SK-N-SH (cell line): ENCODE data around the gene TOX2. TPM values are rescaled to one million over a fixed set of nuclear protein-coding genes. Genes with fewer than 3 reads are reported as not detected.

Experiments used
- CTCF ChIA-PET: fragments of 300-600, 350-600 bp; formaldehyde crosslinking; extraction: SDS; loops from one replicate; lab custom pipeline; 2021; lab: Yijun Ruan, JAX
- POLR2A ChIA-PET: fragments of 350-600 bp; sonication (Branson Sonifier 250); formaldehyde crosslinking; extraction: SDS; loops from one replicate; lab custom pipeline; 2020; ENCODE audit warnings: antibody characterized with exemption, inconsistent platforms; lab: Yijun Ruan, JAX
- DNase-seq: peaks from one replicate; pipeline ENCODE4 v3.0.0; 2012
- H2AFZ ChIP-seq: fragments of 200-600 bp; sonication (generic); 2 replicates; pipeline ENCODE4 v1.8.1; 2016; ENCODE audit warnings: antibody characterized with exemption, mild to moderate bottlenecking, low read depth
- H3F3A ChIP-seq: fragments of 200-600 bp; sonication (generic); replicated peaks from 2 replicates; pipeline ENCODE3; 2016; ENCODE audit warnings: antibody characterized with exemption, mild to moderate bottlenecking; ENCODE audit not compliant: insufficient read depth
- H3K27ac ChIP-seq, 2 experiments: fragments of 200-500 bp in 1 of 2; fragments of 200-600 bp in 1 of 2; sonication (Bioruptor generic) in 1 of 2; sonication (generic), shearing (Covaris generic) in 1 of 2; 2 replicates each; pipeline versions ENCODE4 v1.5.1 to v1.6.1; 2014 to 2016; ENCODE audit warnings: low read depth in 2 of 2, inconsistent platforms in 1 of 2, low read length in 1 of 2, mild to moderate bottlenecking in 1 of 2, mixed read lengths in 1 of 2
- H3K27me3 ChIP-seq: fragments of 200-600 bp; sonication (generic), shearing (Covaris generic); 2 replicates; pipeline ENCODE4 v1.6.1; 2016; ENCODE audit warnings: mixed run types; ENCODE audit not compliant: insufficient read depth
- H3K36me3 ChIP-seq, 2 experiments: fragments of 200-500 bp in 1 of 2; fragments of 200-600 bp in 1 of 2; sonication (Bioruptor generic) in 1 of 2; sonication (generic) in 1 of 2; replicated peaks in 1 of 2; 2 replicates each; pipeline versions ENCODE3 to v1.5.1; 2014 to 2016; ENCODE audit warnings: low read length in 1 of 2, mild to moderate bottlenecking in 1 of 2; ENCODE audit not compliant: insufficient read depth in 2 of 2, control insufficient read depth in 1 of 2
- H3K4me1 ChIP-seq, 2 experiments: fragments of 200-500 bp in 1 of 2; fragments of 200-600 bp in 1 of 2; sonication (Bioruptor generic) in 1 of 2; sonication (generic), shearing (Covaris generic) in 1 of 2; 2 replicates each; pipeline versions ENCODE4 v1.5.1 to v1.6.1; 2014 to 2016; ENCODE audit warnings: low read depth in 1 of 2, low read length in 1 of 2, mixed run types in 1 of 2; ENCODE audit not compliant: insufficient read depth in 2 of 2, control insufficient read depth in 1 of 2
- H3K4me2 ChIP-seq: fragments of 200-600 bp; sonication (generic), shearing (Covaris generic); 2 replicates; pipeline ENCODE4 v1.6.1; 2017; ENCODE audit warnings: mixed run types
- H3K4me3 ChIP-seq, 2 experiments: fragments of 200-500 bp in 1 of 2; fragments of 200-600 bp in 1 of 2; sonication (Bioruptor generic) in 1 of 2; sonication (generic), shearing (Covaris generic) in 1 of 2; 2 replicates each; pipeline versions ENCODE4 v1.5.1 to v1.8.1; 2014 to 2016; ENCODE audit warnings: low read depth in 2 of 2, inconsistent platforms in 1 of 2, low read length in 1 of 2, mild to moderate bottlenecking in 1 of 2, mixed read lengths in 1 of 2, moderate library complexity in 1 of 2
- H3K79me2 ChIP-seq: fragments of 200-600 bp; sonication (generic); 2 replicates; pipeline ENCODE4 v1.8.1; 2017; ENCODE audit warnings: mild to moderate bottlenecking; ENCODE audit not compliant: insufficient read depth
- H3K9ac ChIP-seq: fragments of 200-600 bp; sonication (generic); 2 replicates; pipeline ENCODE4 v1.6.1; 2017; ENCODE audit warnings: mixed run types
- H3K9me2 ChIP-seq: fragments of 200-600 bp; sonication (generic); 2 replicates; pipeline ENCODE4 v1.6.1; 2017; ENCODE audit warnings: mixed run types
- H3K9me3 ChIP-seq: fragments of 200-600 bp; sonication (generic); 2 replicates; pipeline ENCODE4 v1.6.1; 2017; ENCODE audit warnings: mixed run types, mild to moderate bottlenecking, moderate library complexity
- H4K20me1 ChIP-seq: fragments of 200-600 bp; sonication (generic); 2 replicates; pipeline ENCODE4 v1.6.1; 2017; ENCODE audit warnings: mild to moderate bottlenecking, mixed run types; ENCODE audit not compliant: insufficient read depth
- ELF1 ChIP-seq: IDR thresholded peaks from 2 replicates; pipeline ENCODE4 v1.4.0; 2012
- FOSL2 ChIP-seq: IDR thresholded peaks from 2 replicates; pipeline ENCODE4 v1.4.0; 2012; ENCODE audit warnings: low read depth, mild to moderate bottlenecking, moderate library complexity, borderline replicate concordance
- FOXM1 ChIP-seq: IDR thresholded peaks from 2 replicates; pipeline ENCODE4 v1.4.0; 2012; ENCODE audit warnings: low read depth, mild to moderate bottlenecking
- RAD21 ChIP-seq: IDR thresholded peaks from 2 replicates; pipeline ENCODE4 v1.6.1; 2012; ENCODE audit warnings: mild to moderate bottlenecking, low read length
- RCOR1 ChIP-seq: fragments of 150-350 bp; IDR thresholded peaks from 2 replicates; pipeline ENCODE4 v1.6.1; 2017; ENCODE audit warnings: antibody characterized with exemption, low read length
- RFX5 ChIP-seq: IDR thresholded peaks from 2 replicates; pipeline ENCODE4 v1.6.1; 2012; ENCODE audit warnings: mild to moderate bottlenecking, improper control_type of control experiment, low read length
- RXRA ChIP-seq: IDR thresholded peaks from 2 replicates; pipeline ENCODE4 v1.4.0; 2012; ENCODE audit warnings: low read depth, mild to moderate bottlenecking, borderline replicate concordance
- SMC3 ChIP-seq: IDR thresholded peaks from 2 replicates; pipeline ENCODE4 v1.6.1; 2012; ENCODE audit warnings: low read depth, low read length, improper control_type of control experiment
- WGBS: methylation state at CpG from one replicate; pipeline ENCODE4 v1.1.6; 2017; ENCODE audit warnings: low lambda C conversion rate; 5-methylcytosine and 5-hydroxymethylcytosine counted together
- polyA plus RNA-seq, 3 experiments: library from polyadenylated mRNA; depleted of rRNA; stranded (reverse); fragments of >200 nt; gene quantifications; 2 replicates each; pipeline ENCODE4 v1.2.3, GENCODE V29; 2012
- TF ChIP-seq, protein P1 (sequence below): fragments of 150-350 bp; IDR thresholded peaks from 2 replicates; pipeline ENCODE4 v1.6.1; 2017; ENCODE audit warnings: antibody characterized with exemption, low read length, low read depth, borderline replicate concordance

Gene TOX2
- polyA plus RNA-seq, 1 of the 3 experiments (the other 2 are of a cell fraction): 15.4 TPM

DNA sequence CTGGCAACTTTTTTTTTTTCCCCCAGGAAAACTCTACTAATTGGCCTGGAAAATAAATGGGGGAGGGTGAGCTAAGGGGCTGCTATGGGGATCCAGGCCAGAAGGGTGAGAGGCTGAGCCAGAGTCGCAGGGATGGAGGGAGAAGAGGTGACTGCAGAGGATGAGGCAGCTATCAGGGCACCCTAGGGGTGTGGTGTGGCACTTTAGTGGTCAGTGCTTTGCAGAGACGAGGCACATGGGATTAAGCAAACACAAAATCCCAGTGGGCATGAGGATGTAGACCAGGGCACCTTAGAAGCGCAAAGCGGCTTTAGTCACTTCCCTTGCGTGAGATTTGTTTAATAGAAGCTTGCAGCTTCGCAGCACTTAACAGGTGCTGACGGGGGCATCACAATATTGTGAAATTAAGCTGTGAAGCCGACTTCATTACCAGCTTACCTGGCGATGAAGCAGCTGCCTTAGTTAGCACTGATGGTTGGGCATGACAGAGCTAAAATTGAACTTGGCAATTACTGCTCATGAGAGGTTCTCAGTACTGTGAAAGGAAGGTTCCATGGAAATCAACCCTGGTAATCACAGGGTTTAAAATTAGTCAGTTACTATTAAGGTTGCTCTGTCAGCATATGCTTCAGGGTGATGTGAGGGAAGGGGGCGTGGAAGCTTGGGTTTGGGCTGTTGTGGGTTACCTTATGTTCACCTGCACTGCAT is 26.0 kb downstream of the TOX2 start:
- no peak for DNase-seq
- Histone ChIP-seq H3K27me3 (no peaks in the 10 kb centered on the region), H3K4me3 (no peak overlapping the region), H3K79me2 (no peaks in the 10 kb centered on the region), H3K4me1 (peaks cover 27 to 55% of the 10 kb centered on the region in 2 experiments; a peak in 3 of 4 replicates), H3K9me2 (no peaks in the 10 kb centered on the region), H3K9ac (no peak overlapping the region), H2AFZ (no peak overlapping the region), H4K20me1 (no peaks in the 10 kb centered on the region), H3K9me3 (no peaks in the 10 kb centered on the region), H3K36me3 (no peaks in the 10 kb centered on the region), H3F3A (peaks cover 5% of the 10 kb centered on the region), H3K27ac (no peak overlapping the region), H3K4me2 (no peak overlapping the region)
- CTCF ChIA-PET: interaction anchor here (0.5 to 1.5 kb wide), 3 partner anchors 14 to 191 kb away, joined by 3 to 6 read pairs (median 3); no protein-coding TSS in a partner anchor
- POLR2A ChIA-PET: interaction anchor here (1.1 kb wide), 1 partner anchor 16 kb away, joined by 4 read pairs; no protein-coding TSS in a partner anchor
- TF ChIP-seq SMC3: no peak
- no peak for TF ChIP-seq RFX5
- TF ChIP-seq FOSL2: no peak
- WGBS: 94% methylated on average over 9 of the region's 10 CpGs

DNA sequence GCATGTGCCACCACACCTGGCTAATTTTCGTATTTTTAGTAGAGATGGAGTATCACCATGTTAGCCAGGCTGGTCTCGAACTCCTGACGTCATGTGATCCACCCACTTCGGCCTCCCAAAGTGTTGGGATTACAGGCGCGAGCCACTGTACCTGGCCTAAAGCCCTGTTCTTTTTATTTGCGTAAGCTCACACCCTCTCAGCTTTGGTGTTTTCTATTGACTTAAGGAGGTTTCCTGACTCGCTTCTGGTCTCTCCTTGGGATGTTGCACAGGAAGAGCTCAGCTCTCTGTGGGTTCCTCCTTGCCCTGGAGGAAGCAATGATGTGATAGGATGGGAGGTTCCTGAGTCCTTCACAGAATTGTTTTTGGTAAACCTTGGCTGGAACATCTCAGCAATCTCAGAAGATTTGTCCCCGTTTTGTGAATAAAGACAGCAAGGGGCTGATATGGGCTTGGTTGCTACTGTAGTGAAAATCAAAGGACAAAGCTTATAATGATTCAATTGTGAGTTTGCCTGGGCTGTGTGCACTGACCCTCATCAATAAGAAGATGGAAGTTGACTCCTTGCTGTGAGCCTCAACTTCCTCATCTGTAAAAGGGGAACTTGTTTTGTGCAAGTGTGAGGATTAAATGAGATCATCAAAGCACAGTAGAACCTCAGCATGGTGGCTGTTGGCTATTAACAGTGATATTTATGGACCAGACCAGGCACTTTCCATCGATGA is 27.0 kb downstream of the TOX2 start:
- Histone ChIP-seq H3K9me3 (no peaks in the 10 kb centered on the region), H3K27me3 (no peaks in the 10 kb centered on the region), H3K79me2 (no peaks in the 10 kb centered on the region), H3K4me2 (peak overlapping the region; percentile 65; the same call in 1 of the 2 replicates), H2AFZ (no peak overlapping the region), H3K4me1 (peaks cover 20 to 52% of the 10 kb centered on the region in 2 experiments; a peak in 3 of 4 replicates), H3K36me3 (no peaks in the 10 kb centered on the region), H3K9ac (peak overlapping the region; percentile 46; the same call in 1 of the 2 replicates), H3K4me3 (no peak overlapping the region), H3K9me2 (no peaks in the 10 kb centered on the region), H3K27ac (peak overlapping the region in 1 of 2 experiments; percentile 81; a peak in 2 of 4 replicates), H3F3A (peaks cover 5% of the 10 kb centered on the region), H4K20me1 (no peaks in the 10 kb centered on the region)
- TF ChIP-seq, protein P1, sequence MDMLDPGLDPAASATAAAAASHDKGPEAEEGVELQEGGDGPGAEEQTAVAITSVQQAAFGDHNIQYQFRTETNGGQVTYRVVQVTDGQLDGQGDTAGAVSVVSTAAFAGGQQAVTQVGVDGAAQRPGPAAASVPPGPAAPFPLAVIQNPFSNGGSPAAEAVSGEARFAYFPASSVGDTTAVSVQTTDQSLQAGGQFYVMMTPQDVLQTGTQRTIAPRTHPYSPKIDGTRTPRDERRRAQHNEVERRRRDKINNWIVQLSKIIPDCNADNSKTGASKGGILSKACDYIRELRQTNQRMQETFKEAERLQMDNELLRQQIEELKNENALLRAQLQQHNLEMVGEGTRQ: no peak
- TF ChIP-seq RCOR1: no peak
- no peak for TF ChIP-seq RAD21
- no peak for TF ChIP-seq ELF1
- TF ChIP-seq FOXM1: no peak
- no peak for TF ChIP-seq RXRA
- ChIA-PET POLR2A (no interaction called here), CTCF (interaction anchor here (0.5 to 1.5 kb wide), 3 partner anchors 55 to 192 kb away, joined by 3 to 6 read pairs (median 4); no protein-coding TSS in a partner anchor)
- DNase-seq: no peak
- WGBS: 78% methylated on average over 10 of the region's 10 CpGs
